ENCODE results near the gene IPO13. TPM values are rescaled to one million over a fixed set of nuclear protein-coding genes. Genes with fewer than 3 reads are reported as not detected.
A peak's percentile ranks its signal among the peaks of the same experiment; 100 is the strongest.

The IPO13 gene
- 10 to 100 TPM; 18.2 to 27.4 (median 22.6) TPM for total RNA-seq
- polyA plus RNA-seq = 10 to 100 TPM; 10.5 to 19.4 (median 16.4) TPM
- long read RNA-seq, donor 1, partial matches to known transcripts = 5 of 7 reads
- long read RNA-seq, donor 1, other reads (novel, unspliced or antisense) = 0 of 7 reads
- long read RNA-seq, donor 2 = 0 reads

GRCh38 chr1:43946236-43947060 is at the start of gene IPO13:
Gene IPO13, plus strand, starts transcription at chr1:43946950. Its CDS starts 651 bp downstream, at chr1:43947601.
- no peaks in the 10 kb centered on the region for H3K9me3 ChIP-seq
- H3K36me3 ChIP-seq = peaks cover 0 to 25% (median 9%) of the 10 kb centered on the region in 6 donors
- TF ChIP-seq POLR2A (IDR thresholded peaks at IDR 0.05) (peak in 1 of 3 donors; percentile 50), POLR2AphosphoS5 (IDR thresholded peaks at IDR 0.05) (peak; percentile 78 to 93 (median 85)), CTCF (IDR thresholded peaks at IDR 0.05 in 8 of 11, conservative IDR thresholded peaks at IDR 0.05 in 3 of 11) (peak; percentile 75 to 91 (median 83))
- intact Hi-C loops (cut with DNase I; ENCODE audit: low total_unique reads) = no loop called here
- DNase-seq = peak; percentile 99
- 0 to 2% (median 1%) methylated on average over 36 to 74 of the region's 74 CpGs for WGBS, 5 donors
- no peaks in the 10 kb centered on the region for H3K27me3 ChIP-seq (replicated peaks in 1 of 7)
- peaks cover 20 to 51% (median 38%) of the 10 kb centered on the region in 6 donors for H3K4me1 ChIP-seq
- peak within 1 kb of the TSS; percentile 62 to 83 (median 70) for H3K4me3 ChIP-seq
- H3K27ac ChIP-seq = peak within 1 kb of the TSS; percentile 90 to 99 (median 96)

- no peak for DNase-seq
- Histone ChIP-seq H3K9me3 (no peaks in the 10 kb centered on the region), H3K36me3 (peaks cover 0 to 80% (median 14%) of the 10 kb centered on the region in 6 donors), H3K27me3 (replicated peaks in 1 of 7) (no peaks in the 10 kb centered on the region), H3K27ac (no peak overlapping the region), H3K4me3 (no peak overlapping the region), H3K4me1 (peaks cover 0 to 15% (median 6%) of the 10 kb centered on the region in 6 donors)
- intact Hi-C loops (cut with DNase I; ENCODE audit: low total_unique reads) = no loop called here
- no peak for TF ChIP-seq POLR2AphosphoS5 (IDR thresholded peaks at IDR 0.05)
- no peak for TF ChIP-seq CTCF (IDR thresholded peaks at IDR 0.05 in 8 of 11, conservative IDR thresholded peaks at IDR 0.05 in 3 of 11)
- TF ChIP-seq POLR2A (IDR thresholded peaks at IDR 0.05) = no peak
- WGBS, 5 donors = 91 to 99% (median 97%) methylated on average over 12 of the region's 12 CpGs
These were observed 47.8 kb upstream of the IPO13 start for GRCh38 chr1:43898981-43899380.

- no peaks in the 10 kb centered on the region for H3K27me3 ChIP-seq (replicated peaks in 1 of 7)
- peaks cover 0 to 15% (median 6%) of the 10 kb centered on the region in 6 donors for H3K4me1 ChIP-seq
- intact Hi-C loops (cut with DNase I; ENCODE audit: low total_unique reads) = no loop called here
- DNase-seq = no peak
- 91 to 94% (median 94%) methylated on average over 3 of the region's 3 CpGs for WGBS, 5 donors
- peaks cover 0 to 66% (median 12%) of the 10 kb centered on the region in 6 donors for H3K36me3 ChIP-seq
- no peak overlapping the region for H3K4me3 ChIP-seq
- H3K9me3 ChIP-seq = no peaks in the 10 kb centered on the region
- TF ChIP-seq POLR2A (IDR thresholded peaks at IDR 0.05) = no peak
- no peak for TF ChIP-seq POLR2AphosphoS5 (IDR thresholded peaks at IDR 0.05)
- no peak for TF ChIP-seq CTCF (IDR thresholded peaks at IDR 0.05 in 8 of 11, conservative IDR thresholded peaks at IDR 0.05 in 3 of 11)
- H3K27ac ChIP-seq = peak overlapping the region in 1 of 8 donors; percentile 52
These were observed 46.4 kb upstream of the IPO13 start for GRCh38 chr1:43900386-43900785.

All from spleen (tissue), 13 donors.